Ovary (tissue), 9 donors: ENCODE measurements around the gene PDE4D. TPM values are rescaled to one million over a fixed set of nuclear protein-coding genes. Genes with fewer than 3 reads are reported as not detected.

ENCODE experiments used
- DNase-seq, 5 donors: peaks; one replicate each; pipeline ENCODE4 v3.0.0-alpha.2; 2019 to 2020
- H3K27ac ChIP-seq, 2 donors: fragments of 200-600 bp; one replicate each; pipeline versions ENCODE4 v1.5.1 to v1.8.0; 2019 to 2022
- H3K27me3 ChIP-seq: fragments of 200-600 bp; one replicate; pipeline ENCODE4 v1.8.0; 2022
- H3K36me3 ChIP-seq: fragments of 200-600 bp; sonication (generic); one replicate; pipeline ENCODE4 v1.5.1; 2019
- H3K4me1 ChIP-seq: one replicate; pipeline ENCODE4 v1.8.1; 2013; ENCODE audit warnings: mild to moderate bottlenecking, moderate library complexity; ENCODE audit not compliant: insufficient read depth
- H3K4me3 ChIP-seq: fragments of 200-600 bp; sonication (generic); one replicate; pipeline ENCODE4 v1.5.1; 2017
- H3K9me3 ChIP-seq, 2 donors: fragments of 200-600 bp in 1 of 2; sonication (generic) in 1 of 2; one replicate each; pipeline versions ENCODE4 v1.5.1 to v1.8.1; 2013 to 2019; ENCODE audit warnings: mild to moderate bottlenecking in 1 of 2, moderate library complexity in 1 of 2
- EP300 ChIP-seq: sonication (generic); formaldehyde crosslinking; IDR thresholded peaks from one replicate; pipeline ENCODE4 v1.6.1; 2017; ENCODE audit warnings: antibody characterized with exemption
- POLR2A ChIP-seq: fragments of 450-650 bp; IDR thresholded peaks from one replicate; pipeline ENCODE4 v1.6.1; 2017; ENCODE audit warnings: antibody characterized with exemption, mild to moderate bottlenecking, moderate library complexity
- WGBS, 3 donors: extraction: QIAGEN DNeasy Blood & Tissue Kit in 1 of 3; methylation state at CpG; one replicate each; pipeline versions ENCODE4 v1.1.5 to v1.1.7; 2013 to 2017; 5-methylcytosine and 5-hydroxymethylcytosine counted together
- intact Hi-C, 4 donors: fragments of 100-400 bp; cut with DNase I; formaldehyde crosslinking; loops; one replicate each; pipeline versions ENCODE4 v1.11.0 to v1.15.1; 2022 to 2023
- polyA plus RNA-seq, 2 donors: library from polyadenylated mRNA; stranded (reverse); fragments of 200-250 nt in 1 of 2; fragments of 350-450 nt in 1 of 2; fragmentation: Illumina TruSeq in 1 of 2; extraction: RNeasy Lipid Tissue Mini Kit (QIAGEN cat#74804) in 1 of 2; gene quantifications; one replicate each; pipeline ENCODE4 v1.2.3, GENCODE V29; 2013 to 2014
- total RNA-seq, 7 donors: library from RNA; depleted of rRNA in 2 of 7; stranded (reverse); fragments of >200 nt in 2 of 7; fragmentation: NEBNext Ultra II Directional in 3 of 7; extraction: Animal tissue kit (Norgen Biotek cat#: 25700) in 3 of 7; gene quantifications; one replicate each; pipeline versions ENCODE4 v1.1.0 to v1.2.4, GENCODE V29; 2016 to 2023
- TF ChIP-seq, protein P1 (sequence below), 3 donors: fragments of 450-650 bp in 2 of 3; fragments of 200-600 bp in 1 of 3; IDR thresholded peaks; one replicate each; pipeline versions ENCODE4 v1.5.1 to v1.8.0; 2016 to 2022; ENCODE audit warnings: antibody characterized with exemption in 3 of 3, mild to moderate bottlenecking in 1 of 3
- donor health status: DM: no; HTN: no; CAD: no; lungs with moderate emphysema.
- donor health status: DM: no; HTN: no; CAD: no.
- donor health status: Bipolar disorder and iron deficiency.
- donor health status: DM: yes; HTN: yes; CAD: no.
- donor health status: DM: no; HTN: no; CAD: no.
- donor health status: DM: yes; HTN: yes; CAD: no.

PDE4D gene
- total and polyA plus RNA-seq, 9 donors = 1.3 to 67.6 (median 8.4) TPM

DNA sequence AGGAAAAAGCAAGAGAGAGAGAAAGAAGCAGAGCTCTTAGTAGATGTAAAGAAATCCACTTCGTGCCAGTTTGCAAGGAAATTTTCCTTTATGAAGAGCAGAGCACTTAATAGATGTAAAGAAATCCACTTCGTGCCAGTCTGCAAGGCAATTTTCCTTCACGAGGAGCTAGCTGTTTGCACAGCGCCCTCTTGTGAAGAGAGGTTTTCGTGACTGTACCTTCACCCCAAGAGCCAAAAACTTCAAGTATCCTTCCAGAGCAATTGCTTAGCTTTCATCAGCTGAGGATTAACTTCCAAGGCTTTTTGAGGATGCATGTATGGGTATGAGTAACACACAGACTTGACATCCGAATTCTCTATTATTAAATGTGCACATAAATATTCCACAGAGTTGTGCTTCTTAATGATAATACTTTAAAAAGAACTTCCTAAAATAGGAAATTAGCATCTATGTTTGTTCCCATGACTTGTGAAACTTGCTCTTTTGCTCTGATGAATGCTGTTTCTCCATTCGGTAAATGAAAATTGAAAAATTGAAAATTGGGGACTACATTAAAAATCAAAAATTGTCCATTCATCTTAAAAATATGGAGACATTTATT is 525.6 kb downstream of the PDE4D start:
- DNase-seq = peak; percentile 44 to 62 (median 50)
- Histone ChIP-seq H3K27ac (no peak overlapping the region), H3K9me3 (no peaks in the 10 kb centered on the region), H3K4me1 (no peaks in the 10 kb centered on the region), H3K27me3 (peaks cover 2% of the 10 kb centered on the region), H3K36me3 (no peaks in the 10 kb centered on the region), H3K4me3 (no peak overlapping the region)
- no peak for TF ChIP-seq POLR2A
- TF ChIP-seq, protein P1, sequence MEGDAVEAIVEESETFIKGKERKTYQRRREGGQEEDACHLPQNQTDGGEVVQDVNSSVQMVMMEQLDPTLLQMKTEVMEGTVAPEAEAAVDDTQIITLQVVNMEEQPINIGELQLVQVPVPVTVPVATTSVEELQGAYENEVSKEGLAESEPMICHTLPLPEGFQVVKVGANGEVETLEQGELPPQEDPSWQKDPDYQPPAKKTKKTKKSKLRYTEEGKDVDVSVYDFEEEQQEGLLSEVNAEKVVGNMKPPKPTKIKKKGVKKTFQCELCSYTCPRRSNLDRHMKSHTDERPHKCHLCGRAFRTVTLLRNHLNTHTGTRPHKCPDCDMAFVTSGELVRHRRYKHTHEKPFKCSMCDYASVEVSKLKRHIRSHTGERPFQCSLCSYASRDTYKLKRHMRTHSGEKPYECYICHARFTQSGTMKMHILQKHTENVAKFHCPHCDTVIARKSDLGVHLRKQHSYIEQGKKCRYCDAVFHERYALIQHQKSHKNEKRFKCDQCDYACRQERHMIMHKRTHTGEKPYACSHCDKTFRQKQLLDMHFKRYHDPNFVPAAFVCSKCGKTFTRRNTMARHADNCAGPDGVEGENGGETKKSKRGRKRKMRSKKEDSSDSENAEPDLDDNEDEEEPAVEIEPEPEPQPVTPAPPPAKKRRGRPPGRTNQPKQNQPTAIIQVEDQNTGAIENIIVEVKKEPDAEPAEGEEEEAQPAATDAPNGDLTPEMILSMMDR (IDR thresholded peaks at IDR 0.05) = peak; percentile 44 to 51 (median 48)
- no peak for TF ChIP-seq EP300
- 13 to 15% (median 14%) methylated on average over 7 of the region's 7 CpGs for WGBS, 3 donors
- intact Hi-C loops = no loop called here

DNA sequence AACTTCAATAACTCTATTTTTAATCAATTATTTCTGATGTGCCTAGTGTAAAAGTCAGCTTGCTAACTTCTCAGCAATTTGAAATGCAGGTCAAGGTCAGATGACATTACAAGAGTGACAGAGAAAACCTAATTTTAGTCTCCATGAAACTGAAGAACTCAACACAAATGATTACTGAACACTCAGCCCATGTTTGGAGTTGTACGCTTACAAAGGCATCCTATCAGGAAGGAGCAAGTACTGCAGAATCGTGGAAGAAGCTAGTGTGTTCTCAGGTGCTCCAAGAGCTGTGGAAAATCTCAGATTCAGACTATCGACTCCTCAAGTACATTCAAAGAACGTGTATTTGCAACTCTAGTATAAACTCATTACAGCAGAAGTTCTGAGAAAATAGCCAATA is 526.7 kb downstream of the PDE4D start:
- Histone ChIP-seq H3K36me3 (no peaks in the 10 kb centered on the region), H3K9me3 (no peaks in the 10 kb centered on the region), H3K4me3 (no peak overlapping the region), H3K27ac (no peak overlapping the region), H3K27me3 (peaks cover 2% of the 10 kb centered on the region), H3K4me1 (no peaks in the 10 kb centered on the region)
- intact Hi-C loops = no loop called here
- no peak for DNase-seq
- WGBS, 3 donors = 84 to 87% (median 86%) methylated on average over 4 of the region's 4 CpGs
- TF ChIP-seq POLR2A (no peak), EP300 (no peak)
- TF ChIP-seq, protein P1 (IDR thresholded peaks at IDR 0.05) = no peak

DNA sequence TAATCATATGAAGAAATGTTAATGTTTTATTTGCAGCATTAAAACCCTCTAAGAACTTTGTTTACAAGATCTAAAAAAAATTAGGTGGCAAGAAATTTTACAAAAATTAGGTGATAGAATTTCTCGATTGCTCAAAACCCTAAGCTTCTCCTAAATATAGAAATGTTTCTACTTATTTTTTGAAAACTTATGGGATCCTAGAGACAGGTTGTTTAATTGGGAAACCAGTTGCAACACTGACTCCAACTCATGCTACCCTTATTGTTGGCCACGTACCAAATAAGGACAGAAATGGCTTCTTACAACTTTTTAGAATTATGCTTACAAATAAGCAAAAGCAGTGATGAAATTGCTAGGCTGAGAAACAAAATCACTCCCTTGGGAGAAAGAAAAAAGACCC is 531.1 kb downstream of the PDE4D start:
- TF ChIP-seq EP300 (no peak), POLR2A (no peak)
- TF ChIP-seq, protein P1 (IDR thresholded peaks at IDR 0.05) = no peak
- WGBS, 3 donors = 90 to 94% (median 94%) methylated on average over 2 of the region's 2 CpGs
- no peak for DNase-seq
- Histone ChIP-seq H3K9me3 (no peaks in the 10 kb centered on the region), H3K36me3 (no peaks in the 10 kb centered on the region), H3K4me1 (peaks cover 2% of the 10 kb centered on the region), H3K27me3 (no peaks in the 10 kb centered on the region), H3K27ac (no peak overlapping the region), H3K4me3 (no peak overlapping the region)
- intact Hi-C loops = no loop called here

DNA sequence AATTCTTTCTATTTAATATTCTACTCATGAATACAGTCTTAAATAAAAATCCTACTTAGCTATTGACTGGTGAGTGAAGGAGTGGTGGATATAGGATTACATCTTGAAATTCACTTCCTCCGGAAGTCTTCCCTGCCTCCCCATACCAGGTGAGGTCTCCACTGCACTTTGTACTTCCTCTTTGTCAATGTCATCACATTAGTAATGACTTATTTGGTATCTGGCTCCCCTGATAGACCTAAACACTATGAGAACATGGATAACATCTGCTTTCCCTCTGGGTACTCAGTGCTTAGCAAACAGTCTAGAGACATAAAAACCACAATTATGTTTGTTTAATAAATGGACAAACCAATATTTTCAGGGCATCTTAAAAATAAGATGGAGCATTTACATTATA is 532.1 kb downstream of the PDE4D start:
- H3K36me3 ChIP-seq = no peaks in the 10 kb centered on the region
- intact Hi-C loops = no loop called here
- H3K27me3 ChIP-seq = no peaks in the 10 kb centered on the region
- no peak overlapping the region for H3K27ac ChIP-seq
- no peaks in the 10 kb centered on the region for H3K9me3 ChIP-seq
- H3K4me1 ChIP-seq = peaks cover 5% of the 10 kb centered on the region
- H3K4me3 ChIP-seq = no peak overlapping the region
- no peak for TF ChIP-seq POLR2A
- no peak for TF ChIP-seq EP300
- TF ChIP-seq, protein P1 (IDR thresholded peaks at IDR 0.05) = no peak
- no peak for DNase-seq
- WGBS, 3 donors = 92 to 100% (median 93%) methylated on average over 1 of the region's 1 CpG
